GM12892 (cell line): ENCODE data around the gene TOM1L1. TPM values are rescaled to one million over a fixed set of nuclear protein-coding genes. Genes with fewer than 3 reads are reported as not detected.
"Not testable (repeated sequence)": the region's sequence is repeated elsewhere in the genome, so short reads cannot be mapped to it uniquely, and the experiment has no call there.

Experiments used
- DNase-seq: peaks from one replicate; pipeline ENCODE4 v3.0.0; 2011; ENCODE audit not compliant: insufficient read length
- FAIRE-seq: peaks from 2 replicates; lab custom pipeline; 2011; peaks lifted over from hg19 to GRCh38; lab: Jason Lieb, UNC
- POLR2A ChIP-seq: IDR thresholded peaks from 2 replicates; pipeline ENCODE4 v1.6.1; 2011; ENCODE audit warnings: low read depth, low read length, control low read depth
- POLR2AphosphoS5 ChIP-seq: IDR thresholded peaks from 2 replicates; pipeline ENCODE4 v1.6.1; 2011; ENCODE audit warnings: low read depth, low read length, control low read depth
- TAF1 ChIP-seq: IDR thresholded peaks from 2 replicates; pipeline ENCODE4 v1.6.1; 2011; ENCODE audit warnings: low read depth, mild to moderate bottlenecking, control low read depth, low read length, borderline replicate concordance
- polyA plus RNA-seq: library from polyadenylated mRNA; unstranded; fragments of >200 nt; gene quantifications from one replicate; pipeline ENCODE4 v1.2.1, GENCODE V29; 2012; ENCODE audit warnings: missing spikeins, inconsistent platforms; ENCODE audit not compliant: missing spikeins

Gene TOM1L1, protein sequence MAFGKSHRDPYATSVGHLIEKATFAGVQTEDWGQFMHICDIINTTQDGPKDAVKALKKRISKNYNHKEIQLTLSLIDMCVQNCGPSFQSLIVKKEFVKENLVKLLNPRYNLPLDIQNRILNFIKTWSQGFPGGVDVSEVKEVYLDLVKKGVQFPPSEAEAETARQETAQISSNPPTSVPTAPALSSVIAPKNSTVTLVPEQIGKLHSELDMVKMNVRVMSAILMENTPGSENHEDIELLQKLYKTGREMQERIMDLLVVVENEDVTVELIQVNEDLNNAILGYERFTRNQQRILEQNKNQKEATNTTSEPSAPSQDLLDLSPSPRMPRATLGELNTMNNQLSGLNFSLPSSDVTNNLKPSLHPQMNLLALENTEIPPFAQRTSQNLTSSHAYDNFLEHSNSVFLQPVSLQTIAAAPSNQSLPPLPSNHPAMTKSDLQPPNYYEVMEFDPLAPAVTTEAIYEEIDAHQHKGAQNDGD
- polyA plus RNA-seq = 6.9 TPM

DNA sequence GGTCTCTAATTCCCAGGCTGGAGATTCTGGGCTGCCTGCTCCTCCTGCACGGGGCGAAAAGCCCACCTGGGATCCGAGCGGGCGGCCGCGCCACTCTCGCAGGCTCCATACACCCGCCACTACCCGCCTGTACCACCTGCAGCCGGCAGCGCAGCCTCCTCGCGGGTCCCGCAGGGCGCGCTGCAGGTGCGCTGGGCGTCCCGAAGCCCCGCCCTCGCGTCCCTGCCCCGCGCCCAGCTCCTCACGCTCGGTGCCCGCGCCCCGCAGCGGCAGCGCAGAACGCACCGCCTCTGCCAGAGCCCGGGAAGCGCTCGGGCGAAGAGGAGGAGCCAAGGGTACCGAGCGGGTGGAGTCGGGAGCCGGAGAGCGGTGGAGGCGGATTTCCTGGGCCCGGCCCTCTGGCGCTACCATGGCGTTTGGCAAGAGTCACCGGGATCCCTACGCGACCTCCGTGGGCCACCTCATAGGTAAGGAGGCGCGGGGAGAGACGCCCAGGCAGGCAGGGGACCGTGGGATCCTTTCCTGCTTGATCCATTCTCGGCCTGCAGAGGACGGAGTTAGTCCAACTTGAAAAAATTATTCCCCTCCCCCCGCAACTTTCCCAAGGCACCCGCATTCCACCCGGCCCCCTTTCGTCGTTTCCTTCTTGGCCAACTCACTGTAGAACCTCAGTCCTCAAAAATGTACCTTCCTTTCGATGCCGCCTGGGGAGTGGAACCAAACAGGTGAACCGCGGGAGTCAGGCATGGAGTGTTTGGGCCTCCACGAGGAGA lies at the start of gene TOM1L1:
Gene TOM1L1 (plus strand): TSS at position 396 of the 773 bp plus-strand sequence. CDS start 14 bp downstream, at position 410.
- TF ChIP-seq TAF1 = no peak
- FAIRE-seq (no peak), DNase-seq (peak; percentile 39)

DNA sequence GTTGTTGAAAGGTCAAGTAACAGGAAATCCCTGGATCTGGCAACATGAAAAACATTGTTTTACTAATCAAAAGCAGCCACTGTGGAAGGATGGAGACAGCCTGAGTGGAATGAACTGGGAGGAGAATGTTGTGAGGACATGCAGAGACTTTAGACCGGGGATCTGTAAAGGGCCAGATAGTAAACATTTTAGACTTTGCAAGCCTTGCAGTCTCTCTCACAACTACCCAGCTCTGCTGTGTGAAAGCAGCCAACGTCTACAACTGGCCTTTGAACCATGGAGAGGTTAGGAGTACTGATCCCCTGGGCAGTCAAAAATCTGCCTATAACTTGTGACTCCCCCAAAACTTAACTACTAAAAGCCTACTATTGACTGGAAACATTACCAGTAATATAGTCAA lies 41.5 kb upstream of the TOM1L1 start:
- TF ChIP-seq POLR2A (no peak), TAF1 (no peak), POLR2AphosphoS5 (no peak)
- FAIRE-seq (no peak), DNase-seq (no peak)

DNA sequence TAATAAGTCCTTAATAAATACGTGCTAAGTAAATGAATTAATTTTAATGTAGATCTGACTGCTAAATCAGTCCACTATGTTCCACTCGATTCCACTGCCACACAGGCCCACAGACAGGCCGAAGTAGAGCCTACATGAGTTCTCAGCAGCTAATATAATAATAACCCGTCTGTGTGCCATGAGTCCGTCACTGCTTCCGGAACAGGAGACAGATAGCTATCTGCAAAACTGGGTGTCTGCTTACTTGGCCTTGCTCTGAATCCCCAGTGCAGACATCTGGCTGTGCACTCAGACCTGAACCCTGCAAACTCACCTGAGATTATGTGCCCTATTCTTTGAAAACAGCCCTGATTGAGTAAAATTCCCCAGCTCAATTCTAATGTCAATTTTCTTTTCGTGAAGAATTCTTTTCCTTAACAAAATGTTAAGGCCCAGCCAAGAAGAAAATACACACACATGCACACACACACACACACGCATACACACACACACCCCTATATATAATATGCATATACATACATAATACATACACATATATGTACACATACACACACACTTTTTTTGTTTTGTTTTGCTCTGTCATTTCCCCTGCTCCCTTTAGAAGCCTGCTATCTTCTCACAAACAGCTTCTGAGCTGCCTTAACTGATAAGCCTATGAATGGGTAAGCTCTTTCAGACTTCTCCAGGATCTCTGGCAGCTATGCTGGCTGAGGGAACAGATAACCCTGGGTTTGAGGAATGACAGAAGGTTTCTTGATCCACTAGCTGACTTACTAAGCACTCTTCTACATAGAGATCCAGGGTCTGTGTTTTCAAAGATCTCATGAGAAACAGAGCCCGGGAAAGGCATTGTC lies 39.8 kb upstream of the TOM1L1 start:
- DNase-seq (no peak), FAIRE-seq (no peak)
- TF ChIP-seq POLR2AphosphoS5 = no peak
- no peak for TF ChIP-seq TAF1
- no peak for TF ChIP-seq POLR2A

DNA sequence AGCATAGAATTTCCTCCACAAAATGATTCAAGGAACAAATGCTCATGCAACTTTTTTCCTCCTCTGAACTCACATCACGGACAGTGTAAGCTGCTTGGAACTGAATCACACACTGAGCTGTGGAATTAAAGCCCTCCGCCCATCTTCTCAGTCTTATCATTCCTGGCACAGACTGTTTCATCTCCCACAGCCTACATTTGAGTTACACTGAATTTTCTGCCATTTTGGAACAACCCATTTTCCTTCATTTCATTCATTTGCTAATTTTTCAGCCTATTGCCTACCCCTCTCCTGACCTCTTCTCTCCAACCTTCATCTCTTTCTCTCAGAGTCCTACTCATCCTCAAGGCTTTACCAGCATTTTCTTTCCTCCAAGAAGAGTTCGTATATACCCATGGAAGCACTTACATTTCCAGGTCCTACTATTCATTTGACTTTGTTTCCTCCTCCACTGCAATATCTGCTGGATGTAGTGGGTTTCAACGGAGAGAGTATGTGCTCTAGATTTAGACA lies 39.1 kb upstream of the TOM1L1 start:
- TF ChIP-seq TAF1 = no peak
- no peak for TF ChIP-seq POLR2AphosphoS5
- TF ChIP-seq POLR2A = no peak
- FAIRE-seq (no peak), DNase-seq (no peak)

DNA sequence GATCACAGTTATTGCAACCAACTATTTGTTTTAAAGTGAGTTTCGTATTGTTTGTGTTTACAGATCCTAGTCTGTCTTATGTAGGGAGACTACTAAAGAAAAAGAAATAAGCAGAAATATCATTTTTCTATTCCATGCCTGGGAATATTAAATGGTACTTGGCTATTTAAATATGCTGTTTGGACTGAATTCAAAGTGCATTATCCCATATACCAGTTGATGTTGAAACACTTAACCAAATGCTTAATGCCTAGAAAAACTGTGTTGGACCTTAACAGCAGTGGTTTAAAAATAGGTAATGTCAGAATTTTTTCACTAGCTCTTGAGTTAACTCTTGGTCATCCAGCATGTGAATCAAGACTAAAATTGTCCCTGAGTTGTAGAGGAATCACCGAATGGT lies 37.5 kb upstream of the TOM1L1 start:
- no peak for DNase-seq
- TF ChIP-seq TAF1 (no peak), POLR2AphosphoS5 (no peak), POLR2A (no peak)
- no peak for FAIRE-seq

DNA sequence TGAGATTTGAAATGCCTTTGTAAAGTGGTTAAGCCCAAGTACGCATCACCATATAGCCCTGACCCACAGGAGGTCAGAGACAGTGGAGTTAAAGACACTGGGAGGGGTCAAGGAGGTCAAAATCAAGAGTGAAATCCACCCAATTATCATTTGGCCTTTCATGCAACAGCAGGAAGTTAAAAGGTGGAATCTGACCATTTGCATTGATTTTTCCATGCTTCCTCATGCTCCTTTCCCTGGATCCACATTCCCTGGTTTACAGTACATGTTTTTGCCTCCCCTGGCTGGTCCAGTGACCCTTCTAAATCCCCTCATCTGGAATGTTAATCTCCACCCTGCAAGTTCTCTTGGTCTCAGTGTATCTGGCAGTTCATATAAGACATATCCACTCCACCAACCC lies 36.6 kb upstream of the TOM1L1 start:
- DNase-seq = no peak
- FAIRE-seq = no peak
- TF ChIP-seq POLR2A = no peak

DNA sequence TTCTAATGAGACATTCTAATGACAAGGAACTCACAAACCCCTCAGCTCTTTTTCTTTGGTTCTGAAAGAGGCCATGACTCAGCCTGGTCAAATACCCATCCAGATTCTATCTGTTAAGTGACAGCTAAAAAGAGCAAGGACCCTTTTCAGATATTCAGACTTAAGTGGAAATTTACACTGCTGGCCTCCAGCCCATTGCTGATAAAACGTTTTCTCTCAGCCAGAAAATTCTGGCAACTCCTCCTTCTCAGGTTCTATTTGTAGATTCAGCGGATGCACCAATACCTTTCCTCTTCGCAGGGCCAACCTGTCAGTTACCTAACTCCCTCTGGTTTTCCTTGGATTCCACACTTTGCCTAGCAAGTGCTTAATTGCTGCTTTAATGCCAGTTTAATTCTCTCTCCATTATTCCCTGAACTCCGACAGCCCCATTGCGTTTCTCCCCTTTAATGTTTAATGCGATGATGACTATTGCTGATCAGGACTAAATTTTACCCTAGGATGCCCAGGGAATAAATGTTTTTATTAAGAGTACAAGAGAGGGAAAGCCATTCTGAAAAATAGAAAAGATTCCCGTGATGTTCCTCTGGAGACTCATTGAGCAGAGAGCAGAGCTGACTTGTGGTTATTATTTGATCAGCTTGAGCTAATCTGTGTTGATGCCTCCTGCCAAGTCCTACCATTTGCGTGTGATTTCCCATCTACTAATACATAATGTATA lies 35.9 kb upstream of the TOM1L1 start:
- DNase-seq (no peak), FAIRE-seq (no peak)
- TF ChIP-seq POLR2A (no peak), TAF1 (no peak), POLR2AphosphoS5 (no peak)

DNA sequence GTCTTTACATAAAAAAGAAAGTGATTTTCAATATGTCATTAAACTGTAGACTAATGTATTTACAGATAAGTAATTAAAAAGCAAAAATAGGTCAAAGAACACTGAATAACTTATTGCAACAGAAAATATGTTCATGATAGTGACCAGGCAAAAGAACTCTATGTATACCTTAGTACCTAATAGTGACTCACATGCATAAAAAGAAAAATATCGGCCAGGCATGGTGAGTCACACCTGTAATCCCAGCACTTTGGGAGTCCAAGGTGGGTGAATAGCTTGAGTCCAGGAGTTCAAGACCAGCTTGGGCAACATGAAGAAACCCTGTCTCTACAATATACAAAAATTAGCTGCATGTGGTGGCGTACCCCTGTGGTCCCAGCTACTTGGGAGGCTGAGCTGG lies 33.0 kb upstream of the TOM1L1 start:
- FAIRE-seq (no peak), DNase-seq (no peak)
- no peak for TF ChIP-seq POLR2AphosphoS5
- TF ChIP-seq TAF1 = no peak
- TF ChIP-seq POLR2A = no peak

DNA sequence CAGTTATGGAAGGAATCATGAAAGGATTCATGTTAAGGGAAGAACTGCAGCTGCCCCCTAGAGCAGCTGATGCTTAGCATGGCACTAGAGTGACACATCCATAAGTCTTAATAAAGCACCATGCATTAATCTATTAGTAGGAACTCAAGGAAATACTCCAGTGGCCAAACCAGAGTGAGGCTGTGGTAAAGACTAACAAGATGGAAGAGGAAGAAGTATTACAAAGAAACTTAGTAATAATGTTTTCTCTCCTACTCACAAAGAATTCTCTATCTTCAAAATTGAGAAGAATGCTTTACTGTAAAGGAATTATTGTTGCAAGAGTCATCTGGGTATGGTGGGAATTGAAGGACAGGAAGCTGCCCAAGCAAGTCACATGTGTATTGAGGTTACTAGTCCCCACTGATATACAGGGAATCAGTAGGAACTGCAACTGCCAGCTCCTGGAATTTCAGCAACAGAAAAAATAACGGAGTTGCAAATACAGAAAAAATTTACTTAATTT lies 29.9 kb upstream of the TOM1L1 start:
- FAIRE-seq = no peak
- TF ChIP-seq TAF1 (no peak), POLR2AphosphoS5 (no peak), POLR2A (no peak)

DNA sequence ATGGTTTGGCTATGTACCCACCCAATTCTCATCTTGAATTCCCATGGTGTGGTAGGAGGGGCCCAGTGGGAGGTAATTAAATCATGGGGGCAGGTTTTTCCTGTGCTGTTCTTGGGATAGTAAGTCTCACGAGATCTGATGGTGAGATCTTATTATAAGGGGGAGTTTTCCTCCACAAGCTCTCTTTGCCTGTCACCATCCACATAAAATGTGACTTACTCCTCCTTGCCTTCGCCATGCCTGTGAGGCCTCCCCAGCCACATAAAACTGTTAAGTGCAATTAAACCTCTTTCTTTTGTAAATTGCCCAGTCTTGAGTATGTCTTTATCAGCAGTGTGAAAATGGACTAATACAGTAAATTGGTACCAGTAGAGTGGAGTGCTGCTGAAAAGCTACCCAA lies 24.7 kb upstream of the TOM1L1 start:
- not testable (repeated sequence) for FAIRE-seq, DNase-seq

More for the DNA sequence above, 29.9 kb upstream of the TOM1L1 start:
- DNase-seq = no peak

DNA sequence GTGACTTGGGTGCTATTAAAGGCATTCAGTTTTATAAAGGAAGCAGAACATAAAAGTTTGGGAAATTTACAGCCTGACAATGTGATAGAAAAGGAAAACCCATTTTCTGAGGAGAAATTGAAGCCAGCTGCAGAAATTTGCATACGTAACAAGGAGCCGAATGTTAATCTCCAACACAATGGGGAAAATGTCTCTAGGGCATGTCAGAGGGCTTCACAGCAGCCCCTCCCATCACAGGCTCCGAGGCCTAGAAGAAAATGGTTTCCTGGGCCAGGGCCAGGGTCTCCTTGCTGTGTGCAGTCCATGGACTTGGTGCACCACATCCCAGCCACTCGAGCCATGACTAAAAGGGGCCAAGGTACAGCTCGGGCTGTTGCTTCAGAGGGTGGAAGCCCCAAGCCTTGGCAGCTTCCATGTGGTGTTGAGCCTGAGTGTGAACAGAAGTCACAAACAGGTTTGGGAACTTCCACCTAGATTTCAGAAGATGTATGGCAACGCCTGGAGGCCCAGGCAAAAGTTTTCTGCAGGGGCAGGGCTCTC lies 23.9 kb upstream of the TOM1L1 start:
- TF ChIP-seq POLR2AphosphoS5 (no peak), TAF1 (no peak), POLR2A (no peak)
- FAIRE-seq (no peak), DNase-seq (no peak)
